Uterus (tissue), 2 donors: ENCODE results near the gene WWOX.

Experiments
- CTCF ChIP-seq, 4 experiments: fragments of 200-600 bp in 2 of 4; fragments of 450-650 bp in 2 of 4; sonication (generic) in 2 of 4; IDR thresholded peaks; one replicate each; pipeline ENCODE4 v1.5.1; 2016 to 2019; ENCODE audit warnings: antibody characterized with exemption in 4 of 4, mild to moderate bottlenecking in 2 of 4, moderate library complexity in 1 of 4
- POLR2A ChIP-seq, 2 donors: fragments of 450-650 bp; IDR thresholded peaks; one replicate each; pipeline ENCODE4 v1.6.1; 2016; ENCODE audit warnings: antibody characterized with exemption in 2 of 2, mild to moderate bottlenecking in 1 of 2, moderate library complexity in 1 of 2

- TF ChIP-seq CTCF (IDR thresholded peaks at IDR 0.05) (no peak), POLR2A (IDR thresholded peaks at IDR 0.05) (no peak)
Observed at GRCh38 chr16:78926723-78927210, 827.3 kb downstream of the WWOX start.
